Choroid plexus epithelial cell (primary cell): ENCODE data around the gene PRDM2.
"Not testable (repeated sequence)": the region's sequence is repeated elsewhere in the genome, so short reads cannot be mapped to it uniquely, and the experiment has no call there.

Experiments used
- DNase-seq: peaks from one replicate; pipeline ENCODE4 v3.0.0-alpha.2; 2010; ENCODE audit warnings: low read depth
- H3K4me3 ChIP-seq: 2 replicates; pipeline ENCODE4 v1.5.1; 2011; ENCODE audit warnings: low read depth, mild to moderate bottlenecking, control low read depth, low read length, moderate library complexity
- TF ChIP-seq, protein P1 (sequence below): conservative IDR thresholded peaks from 2 replicates; pipeline ENCODE4 v1.5.1; 2011; ENCODE audit warnings: low read depth, mild to moderate bottlenecking, control low read depth, inconsistent platforms, low read length, moderate library complexity

Gene PRDM2

DNA sequence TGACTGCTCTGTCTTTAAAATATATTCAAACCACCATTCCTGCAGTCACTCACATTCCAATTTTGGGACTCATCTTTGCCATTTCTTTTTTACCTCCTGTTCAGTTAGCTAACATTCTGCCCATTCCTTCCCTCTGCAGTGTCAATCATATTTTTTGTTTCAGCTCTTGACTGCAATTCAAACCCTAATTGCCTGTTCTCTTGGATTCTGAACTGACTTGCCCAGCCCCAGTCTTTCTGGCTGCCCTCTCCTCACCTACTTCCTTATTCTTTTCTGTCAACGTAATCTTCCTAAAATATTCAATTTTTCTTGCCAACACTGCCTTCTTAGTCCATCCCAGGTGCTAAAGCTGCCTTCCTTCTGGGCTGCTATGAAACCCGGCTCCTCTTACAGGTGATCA is 6.1 kb downstream of the PRDM2 start:
- H3K4me3 ChIP-seq = no peak overlapping the region
- TF ChIP-seq, protein P1, sequence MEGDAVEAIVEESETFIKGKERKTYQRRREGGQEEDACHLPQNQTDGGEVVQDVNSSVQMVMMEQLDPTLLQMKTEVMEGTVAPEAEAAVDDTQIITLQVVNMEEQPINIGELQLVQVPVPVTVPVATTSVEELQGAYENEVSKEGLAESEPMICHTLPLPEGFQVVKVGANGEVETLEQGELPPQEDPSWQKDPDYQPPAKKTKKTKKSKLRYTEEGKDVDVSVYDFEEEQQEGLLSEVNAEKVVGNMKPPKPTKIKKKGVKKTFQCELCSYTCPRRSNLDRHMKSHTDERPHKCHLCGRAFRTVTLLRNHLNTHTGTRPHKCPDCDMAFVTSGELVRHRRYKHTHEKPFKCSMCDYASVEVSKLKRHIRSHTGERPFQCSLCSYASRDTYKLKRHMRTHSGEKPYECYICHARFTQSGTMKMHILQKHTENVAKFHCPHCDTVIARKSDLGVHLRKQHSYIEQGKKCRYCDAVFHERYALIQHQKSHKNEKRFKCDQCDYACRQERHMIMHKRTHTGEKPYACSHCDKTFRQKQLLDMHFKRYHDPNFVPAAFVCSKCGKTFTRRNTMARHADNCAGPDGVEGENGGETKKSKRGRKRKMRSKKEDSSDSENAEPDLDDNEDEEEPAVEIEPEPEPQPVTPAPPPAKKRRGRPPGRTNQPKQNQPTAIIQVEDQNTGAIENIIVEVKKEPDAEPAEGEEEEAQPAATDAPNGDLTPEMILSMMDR = no peak
- DNase-seq = no peak

DNA sequence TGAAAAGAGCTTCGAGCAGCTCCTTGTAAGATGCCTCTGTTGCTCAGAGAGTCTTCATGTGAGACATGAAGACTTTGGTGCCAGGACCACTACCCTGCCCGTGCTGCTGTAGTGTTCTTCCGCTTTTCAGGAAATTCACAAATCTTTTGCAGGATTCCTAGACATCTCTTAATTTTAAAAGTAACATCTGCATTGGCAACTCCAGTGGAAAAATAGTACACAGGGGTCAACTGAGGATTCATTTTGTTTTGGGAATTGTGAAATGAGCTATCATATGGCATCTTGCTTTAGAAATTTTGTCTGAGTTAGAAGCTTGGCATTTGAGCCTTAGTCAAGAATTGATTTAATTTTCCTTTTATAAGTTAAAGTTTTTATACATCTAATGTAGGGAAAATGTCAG is 7.2 kb downstream of the PRDM2 start:
- TF ChIP-seq, protein P1 = no peak
- H3K4me3 ChIP-seq = no peak overlapping the region
- DNase-seq = peak; percentile 30

DNA sequence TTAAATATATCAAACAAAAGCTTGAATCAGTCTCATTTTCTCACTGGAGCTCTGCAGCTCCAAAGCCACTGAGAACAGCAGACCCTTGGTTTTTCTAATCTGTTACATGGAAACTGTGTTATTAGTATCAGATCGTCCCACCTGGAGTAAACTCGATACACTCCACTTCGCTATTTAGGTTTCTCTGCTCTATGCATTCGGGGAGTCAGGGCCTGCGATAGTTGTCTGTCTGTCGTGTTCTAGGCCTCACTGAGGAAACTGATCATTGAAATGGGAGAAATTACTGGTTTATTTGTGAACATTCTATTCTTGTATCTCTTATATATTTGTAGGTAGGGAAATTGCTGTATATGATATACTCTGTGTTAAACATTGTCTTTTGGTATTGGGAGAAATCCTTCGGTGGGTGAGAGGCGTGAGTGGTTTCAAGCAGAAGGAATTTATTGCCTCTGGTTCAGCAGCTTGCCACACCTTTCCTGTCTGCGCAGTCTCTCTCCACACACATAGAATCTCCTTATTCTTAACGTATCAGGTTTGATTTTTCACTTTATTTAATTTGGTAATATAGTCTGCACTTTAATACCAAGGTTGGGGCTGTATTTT is 8.5 kb downstream of the PRDM2 start:
- H3K4me3 ChIP-seq = no peak overlapping the region
- TF ChIP-seq, protein P1 = no peak
- DNase-seq = no peak

DNA sequence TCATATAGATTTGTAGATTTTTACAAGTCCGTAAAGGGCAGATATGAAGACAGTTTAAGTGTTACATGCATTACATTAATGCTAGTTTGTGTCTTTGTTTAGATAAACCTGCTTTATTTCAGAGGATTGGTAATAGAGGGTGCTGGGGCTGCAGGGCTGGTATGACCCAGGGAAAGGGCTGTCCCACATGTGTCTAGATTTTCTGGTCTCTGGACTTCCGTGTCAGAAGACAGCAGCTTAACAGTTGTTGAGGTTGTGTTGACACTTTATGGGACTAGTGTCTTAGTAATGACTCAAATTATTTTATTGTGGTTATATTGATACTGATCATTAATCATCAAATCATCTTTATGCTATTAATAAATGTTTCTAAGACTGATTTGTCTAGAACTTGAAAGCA is 10.1 kb downstream of the PRDM2 start:
- TF ChIP-seq, protein P1 = no peak
- no peak for DNase-seq
- H3K4me3 ChIP-seq = no peak overlapping the region

DNA sequence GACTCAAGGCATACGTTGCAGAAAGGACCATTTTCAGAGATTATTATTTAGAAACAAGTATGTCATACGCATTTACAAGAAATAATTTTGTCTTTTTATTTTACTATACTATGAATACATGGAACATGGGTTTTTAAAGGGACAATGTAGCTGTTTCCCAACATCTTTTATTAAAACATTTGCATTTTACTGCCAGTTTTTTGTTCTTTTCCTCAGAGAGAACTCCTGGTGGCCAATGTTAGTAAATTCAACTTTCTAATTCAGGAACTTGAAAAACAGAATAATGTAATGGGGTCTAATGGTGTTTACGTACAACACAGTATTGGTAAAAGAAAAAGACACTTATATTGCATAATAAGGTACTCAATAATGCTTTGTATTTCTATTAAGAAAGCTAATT is 14.9 kb downstream of the PRDM2 start:
- no peak overlapping the region for H3K4me3 ChIP-seq
- DNase-seq = peak; percentile 28
- TF ChIP-seq, protein P1 = peak; percentile 50

DNA sequence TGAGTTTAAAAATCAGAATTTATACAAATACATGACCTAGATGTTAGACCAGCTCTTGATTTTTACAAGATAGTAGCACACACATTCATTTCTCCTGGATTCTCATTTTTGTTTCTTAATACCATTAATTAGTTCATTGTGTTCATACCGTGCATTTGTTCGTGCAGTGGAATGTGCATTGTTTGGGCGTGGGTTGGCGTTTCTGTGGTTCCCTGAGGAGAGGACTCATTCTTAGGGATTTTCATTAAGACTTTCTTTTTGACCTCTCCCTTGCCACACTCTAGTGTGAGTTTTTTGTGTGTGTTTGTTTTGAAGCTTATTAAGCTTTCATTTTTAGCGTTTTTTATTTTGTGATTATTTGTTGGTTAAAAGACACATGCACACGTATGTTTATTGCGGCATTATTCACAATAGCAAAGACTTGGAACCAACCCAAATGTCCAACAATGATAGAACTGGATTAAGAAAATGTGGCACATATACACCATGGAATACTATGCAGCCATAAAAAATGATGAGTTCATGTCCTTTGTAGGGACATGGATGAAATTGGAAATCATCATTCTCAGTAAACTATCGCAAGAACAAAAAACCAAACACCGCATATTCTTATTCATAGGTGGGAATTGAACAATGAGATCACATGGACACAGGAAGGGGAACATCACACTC is 15.8 kb downstream of the PRDM2 start:
- DNase-seq, H3K4me3 ChIP-seq: not testable (repeated sequence)

DNA sequence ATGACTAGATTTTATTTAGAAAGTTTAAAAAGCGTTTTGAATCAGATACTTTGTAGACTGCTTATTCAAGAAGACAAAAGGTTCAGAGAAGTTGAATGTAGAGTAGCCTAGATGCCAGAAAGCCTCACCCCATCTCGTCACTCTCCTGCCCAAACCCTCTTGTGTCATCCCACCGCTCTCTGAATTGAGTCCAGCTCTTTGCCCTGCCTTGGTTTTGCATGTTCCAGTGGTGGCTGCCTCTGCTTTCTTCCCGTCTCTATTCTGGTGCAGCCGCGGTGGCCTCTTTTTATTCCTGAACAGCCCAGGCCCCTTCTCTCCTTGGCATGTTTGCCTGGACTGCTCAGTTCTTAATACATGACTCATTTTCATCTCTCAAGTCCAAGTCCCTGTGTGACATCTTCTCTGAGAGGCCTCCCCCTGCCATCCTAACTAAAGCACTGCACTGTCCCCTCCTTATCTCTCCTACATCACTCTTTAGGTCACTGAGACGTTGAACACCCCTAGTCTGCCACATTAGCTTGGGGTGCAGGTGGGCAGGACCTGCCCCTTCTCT is 22.9 kb downstream of the PRDM2 start:
- TF ChIP-seq, protein P1 = no peak
- H3K4me3 ChIP-seq = no peak overlapping the region
- no peak for DNase-seq
